GM18858 (cell line): ENCODE results near the gene DMWD.
"Not testable (repeated sequence)": the region's sequence is repeated elsewhere in the genome, so short reads cannot be mapped to it uniquely, and the experiment has no call there.

Experiments
- ATAC-seq: cut with Tn5 transposase; IDR thresholded peaks from one replicate; pipeline ENCODE4 v1.9.1; 2021; ENCODE audit not compliant: unreplicated experiment

The DMWD gene

DNA sequence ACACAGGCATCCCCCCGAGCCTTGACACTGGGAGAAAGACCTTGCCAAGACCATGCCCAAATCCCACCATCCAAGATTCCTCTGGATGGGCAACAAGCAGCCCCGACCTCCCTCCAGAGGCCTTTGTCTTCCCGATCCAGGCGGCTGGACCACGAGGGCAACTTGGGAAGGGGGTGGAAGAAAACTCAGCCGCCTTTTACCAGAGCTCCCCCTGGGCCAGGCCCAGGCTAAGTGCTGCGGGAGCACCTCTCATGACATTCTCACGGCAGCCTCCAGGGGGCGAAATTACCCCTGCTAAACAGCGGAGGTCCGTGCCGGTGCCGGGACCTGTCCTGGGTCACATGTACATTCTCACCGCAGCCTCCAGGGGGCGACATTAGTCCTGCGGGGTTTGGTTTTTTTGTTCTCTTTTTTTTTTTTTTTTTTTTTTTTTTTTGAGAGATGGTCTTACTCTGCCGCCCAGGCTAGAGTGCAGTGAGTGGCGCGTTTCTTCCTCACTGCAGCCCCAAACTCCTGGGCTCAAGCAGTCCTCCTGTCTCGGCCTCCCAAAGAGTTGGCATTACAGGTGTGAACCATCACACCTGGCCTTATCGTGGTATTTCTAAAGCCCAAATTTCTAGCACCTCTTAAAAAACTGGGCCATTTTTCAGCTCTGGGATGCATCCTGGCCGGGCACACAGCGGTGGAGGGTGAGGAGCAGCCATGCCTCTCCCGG, 24.5 kb upstream of the DMWD start:
- peak; percentile 73 for ATAC-seq

DNA sequence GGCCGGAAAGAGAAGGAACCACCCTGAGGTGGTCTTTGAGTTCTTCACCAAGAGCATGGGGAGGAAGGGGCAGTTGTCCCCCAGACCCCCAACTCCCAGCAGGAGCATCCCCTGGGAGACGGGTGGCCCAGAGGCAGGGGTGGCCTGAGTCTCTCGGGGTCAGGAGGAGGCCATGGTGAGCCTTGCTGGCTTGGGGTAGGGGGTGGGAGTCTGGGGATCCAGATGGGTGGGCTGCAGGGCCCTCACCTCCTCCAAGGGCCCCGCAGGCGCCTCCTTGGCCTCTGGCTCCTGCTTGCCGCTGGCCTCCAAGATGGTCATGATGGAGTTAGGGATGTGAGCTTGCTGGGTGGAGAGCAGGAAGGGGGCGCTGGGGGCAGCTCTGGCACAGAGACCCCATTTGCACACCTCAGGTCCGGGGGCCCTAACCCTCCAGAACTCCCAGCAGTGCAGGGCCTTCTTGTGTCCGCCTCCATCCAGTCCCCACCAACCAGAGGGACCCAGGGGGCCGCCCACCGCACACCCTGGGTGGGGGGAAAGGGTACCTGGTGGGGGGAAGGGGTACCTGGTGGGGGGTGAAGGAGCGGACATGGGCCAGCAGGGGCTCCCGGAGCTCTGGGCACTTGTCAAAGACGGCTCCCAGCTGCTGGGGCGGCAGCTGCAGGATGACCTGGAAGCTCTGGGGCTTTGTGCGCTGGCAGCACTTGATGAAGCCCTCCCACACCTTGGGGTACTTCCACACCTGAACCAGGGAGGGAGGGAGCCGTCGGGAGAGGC, 23.8 kb upstream of the DMWD start:
- no peak for ATAC-seq

DNA sequence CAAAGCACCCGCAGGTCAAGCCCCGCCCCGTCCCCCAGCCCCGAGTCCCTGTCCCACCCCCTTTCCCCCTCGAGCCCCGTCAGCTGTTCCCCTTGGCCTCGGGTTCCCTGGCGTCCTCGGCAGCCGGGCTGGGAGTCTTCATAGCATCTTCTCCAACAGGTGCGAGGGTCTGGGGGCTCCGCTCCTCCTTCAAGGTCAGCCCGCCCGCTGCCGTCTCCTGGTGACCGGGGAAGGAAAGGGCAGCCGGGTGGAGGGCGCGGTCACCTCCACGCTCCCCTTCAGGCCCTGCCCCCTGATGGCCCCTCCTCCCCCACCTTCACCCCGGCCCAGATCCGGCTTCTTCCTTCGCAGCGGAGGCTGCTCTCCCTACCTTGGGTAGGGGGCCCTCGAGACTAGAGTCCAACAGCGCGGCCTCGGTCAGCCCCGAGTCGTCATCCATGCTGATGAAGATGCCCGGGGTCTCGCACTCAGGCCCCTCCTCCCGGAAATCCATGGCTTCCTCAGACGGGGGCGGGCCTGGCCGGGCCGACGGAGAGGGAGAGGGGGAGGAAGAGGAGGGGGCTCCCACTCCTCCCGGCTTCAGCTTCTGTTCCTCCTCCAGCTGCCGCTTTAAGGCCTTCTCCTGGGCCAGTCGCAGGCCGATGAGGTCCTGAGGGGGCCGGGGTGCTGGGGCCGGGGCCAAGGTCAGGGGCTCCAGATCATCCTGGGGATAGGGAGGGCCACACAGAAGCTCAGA, 23.0 kb upstream of the DMWD start:
- no peak for ATAC-seq

DNA sequence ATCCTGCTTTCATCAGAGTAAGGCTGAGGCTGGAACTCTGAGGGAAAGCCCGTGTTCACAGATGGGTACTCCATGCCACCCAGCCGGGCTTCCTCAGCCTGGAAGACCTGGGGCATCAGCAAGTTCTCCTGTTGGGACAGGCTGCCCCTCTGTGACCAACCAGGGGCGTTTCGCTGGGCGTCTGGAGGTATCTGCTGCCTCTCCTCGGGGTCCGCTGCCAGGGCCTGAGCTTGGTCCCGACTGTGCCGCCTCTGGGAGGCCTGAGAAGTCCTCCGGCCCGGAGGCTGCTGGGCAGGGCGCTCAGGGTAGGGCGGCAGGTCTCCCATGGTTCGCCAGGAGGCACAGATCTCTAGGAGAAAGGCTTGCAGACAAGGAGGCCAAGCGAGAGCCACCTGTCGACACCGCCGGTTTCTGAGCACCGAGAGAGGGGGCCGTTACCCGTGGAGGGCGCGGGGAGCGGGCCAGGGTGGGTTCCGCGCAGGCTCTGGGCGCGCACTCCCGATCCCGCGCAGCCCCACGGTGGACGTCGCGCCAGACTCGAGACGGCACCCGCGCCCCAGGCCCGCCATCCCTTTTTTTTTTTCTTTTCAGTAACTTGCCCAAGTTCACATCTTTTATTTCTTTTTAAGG, 22.3 kb upstream of the DMWD start, which contains the start of gene RSPH6A:
RSPH6A (minus strand) TSS at position 458 of the 630 bp plus-strand sequence; CDS start at position 326, 132 bp downstream.
- ATAC-seq, result no peak

DNA sequence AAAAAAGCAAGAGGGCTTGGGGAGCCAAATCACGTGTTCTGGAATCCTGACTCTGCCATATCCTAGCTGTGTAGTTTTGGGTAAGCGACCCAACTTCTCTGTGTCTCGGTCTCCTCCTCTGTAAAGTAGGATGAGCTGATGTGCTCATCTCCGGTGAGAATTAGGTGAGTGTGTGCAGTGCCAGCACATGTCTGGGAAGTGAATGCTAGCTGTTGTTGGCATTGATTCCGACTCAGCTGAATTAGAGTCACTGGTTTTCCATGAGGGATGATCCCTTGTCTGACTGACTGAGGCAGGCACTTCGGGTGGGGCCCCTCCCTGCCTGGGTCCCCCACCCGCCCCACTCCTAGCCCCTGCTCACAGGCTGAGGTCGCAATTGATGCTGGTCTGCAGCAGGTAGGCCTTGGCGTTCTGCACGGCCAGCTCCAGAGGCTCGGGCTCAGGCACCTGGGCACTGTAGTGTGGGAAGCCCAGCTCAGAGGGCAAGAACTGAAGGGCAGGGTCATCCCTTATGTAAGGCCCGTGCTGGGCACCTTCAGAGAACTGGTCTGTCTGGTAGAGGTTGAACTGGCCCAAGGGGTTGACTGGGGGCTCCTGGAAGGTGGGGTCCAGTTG, 21.6 kb upstream of the DMWD start:
- no peak for ATAC-seq

DNA sequence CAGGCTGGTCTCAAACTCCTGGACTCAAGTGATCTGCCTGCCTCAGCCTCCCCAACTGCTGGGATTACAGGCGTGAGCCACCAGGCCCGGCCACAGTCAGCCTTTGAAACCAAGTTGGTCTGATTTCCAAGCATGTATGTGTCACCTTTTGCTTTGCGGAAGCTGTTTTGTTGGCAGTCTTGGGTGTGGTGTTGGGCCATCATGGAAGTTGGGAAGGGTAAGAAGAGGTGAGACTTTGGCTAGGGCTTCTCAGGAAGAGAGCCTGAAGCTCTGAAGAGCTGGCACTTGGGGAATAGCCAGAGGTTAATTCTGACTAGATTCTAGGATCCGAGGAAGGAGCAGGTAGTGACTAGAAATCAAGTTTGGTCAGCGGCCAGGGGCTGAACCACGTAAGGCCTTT, 19.7 kb upstream of the DMWD start:
- no peak for ATAC-seq

DNA sequence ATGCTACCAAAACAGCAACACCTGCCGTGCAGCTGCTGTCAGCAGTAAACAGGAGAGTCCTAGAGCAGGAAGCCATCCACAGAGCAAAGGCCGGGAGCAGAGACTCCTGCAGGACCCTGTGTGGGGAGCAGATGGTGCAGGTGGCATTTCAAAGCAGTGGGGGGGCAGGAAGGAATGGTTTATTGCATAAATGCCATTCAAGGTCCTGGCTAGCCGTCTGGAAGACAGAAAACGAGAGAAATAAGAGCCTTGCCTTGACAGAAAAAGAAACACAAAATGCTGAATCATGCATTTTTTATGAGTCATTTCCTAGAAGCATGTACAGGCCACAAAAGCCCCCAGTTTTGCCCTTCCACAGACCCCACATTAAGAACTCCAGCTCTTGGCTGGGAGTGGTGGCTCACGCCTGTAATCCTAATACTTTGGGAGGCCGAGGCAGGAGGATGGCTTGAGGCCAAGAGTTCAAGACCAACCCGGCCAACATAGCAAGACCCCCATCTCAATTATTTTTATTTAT, 17.1 kb upstream of the DMWD start:
- ATAC-seq, result no peak

DNA sequence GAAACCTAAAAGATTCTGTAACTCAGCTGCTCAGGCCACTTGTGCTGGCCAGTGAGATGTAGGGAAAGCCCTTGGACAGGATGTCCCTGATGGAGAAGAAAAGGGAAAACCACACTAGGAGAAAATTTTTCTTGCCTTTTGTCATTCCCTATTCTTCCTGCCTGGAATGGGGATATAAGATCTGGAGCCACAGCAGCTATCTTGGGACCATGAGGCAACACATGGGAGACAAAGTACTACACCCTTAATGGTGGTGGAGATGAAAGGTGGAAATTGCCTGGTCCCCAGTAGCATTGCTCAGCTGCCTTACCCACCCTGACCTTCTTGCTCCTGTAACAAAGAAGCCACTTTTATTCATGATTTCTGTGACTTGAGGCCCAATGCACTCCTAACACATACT, 13.1 kb upstream of the DMWD start:
- ATAC-seq, result no peak

DNA sequence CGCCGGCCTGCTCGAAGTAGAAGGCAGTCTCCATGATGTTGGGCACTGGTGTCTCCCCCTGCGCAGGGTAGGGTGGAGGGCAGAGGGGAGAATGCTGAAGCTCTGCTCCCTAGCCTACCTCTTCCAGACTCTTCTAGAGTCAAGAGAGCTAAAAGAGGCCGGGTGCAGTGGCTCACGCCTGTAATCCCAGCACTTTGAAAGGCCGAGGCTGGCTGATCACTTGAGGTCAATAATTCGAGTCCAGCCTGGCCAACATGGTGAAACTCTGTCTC, 12.2 kb upstream of the DMWD start:
- no peak for ATAC-seq

DNA sequence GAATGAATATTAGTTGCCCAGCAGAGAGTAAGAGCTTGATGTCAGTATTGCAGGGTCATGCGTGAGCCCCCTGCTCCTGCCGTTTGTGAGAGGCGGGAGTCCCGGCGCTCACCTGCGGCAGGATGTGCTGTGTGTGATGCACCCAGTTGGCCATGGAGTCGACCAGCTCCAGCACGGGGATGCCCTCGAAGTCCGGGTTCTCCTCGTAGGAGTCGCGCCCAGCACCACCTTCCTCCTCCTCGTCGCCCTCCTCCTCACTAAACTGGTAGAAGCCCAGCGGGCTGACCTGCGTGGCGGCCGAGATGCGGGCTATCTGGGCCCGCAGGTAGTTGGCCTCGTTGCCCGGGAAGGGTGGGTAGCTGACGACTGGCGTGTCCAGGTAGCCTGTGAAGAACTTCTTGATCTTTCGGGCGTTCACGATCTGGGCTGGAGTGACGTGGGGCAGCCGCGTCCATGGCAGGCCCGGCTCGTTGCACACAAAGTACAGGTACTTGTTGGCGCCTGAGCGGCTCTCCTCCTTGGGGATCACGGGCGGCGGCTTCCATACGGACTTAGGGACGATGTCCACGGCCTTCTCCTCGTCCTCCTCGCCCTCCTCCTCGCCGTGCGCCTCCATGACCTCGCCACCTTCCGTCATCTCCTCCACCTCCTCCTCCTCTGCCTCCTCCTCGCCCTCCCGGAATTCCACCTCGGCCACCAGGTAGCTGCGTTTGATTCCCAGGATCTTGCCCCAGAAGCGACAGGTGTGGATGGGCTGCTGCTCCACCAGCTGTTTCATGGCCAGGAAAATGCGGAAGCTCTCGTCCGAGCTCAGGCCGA, 11.7 kb upstream of the DMWD start:
- ATAC-seq, result no peak

DNA sequence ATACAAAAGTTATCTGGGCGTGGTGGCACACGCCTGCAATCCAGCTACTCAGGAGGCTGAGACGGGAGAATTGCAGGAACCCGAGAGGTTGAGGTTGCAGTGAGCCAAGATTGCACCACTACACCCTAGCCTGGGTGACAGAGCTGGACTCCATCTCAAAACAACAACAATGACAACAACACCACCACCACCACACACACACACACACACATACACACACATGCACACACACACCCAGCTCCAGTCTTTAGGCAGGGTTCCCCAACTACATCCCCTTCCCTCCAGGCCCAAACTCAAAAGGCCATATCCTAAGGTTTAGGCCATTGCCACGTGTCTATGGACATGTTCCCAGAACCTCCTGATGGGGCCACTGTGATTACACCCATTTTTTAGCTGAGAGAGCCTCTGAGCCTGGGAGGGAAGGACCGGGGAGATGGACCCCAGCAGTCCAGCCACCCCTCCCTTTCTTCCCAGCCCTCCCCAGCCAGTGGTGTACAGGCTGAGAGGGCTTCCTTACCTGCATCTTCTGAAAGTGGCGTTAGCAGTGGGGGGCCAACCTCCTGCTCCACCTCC, 9.0 kb upstream of the DMWD start:
- ATAC-seq, result no peak

DNA sequence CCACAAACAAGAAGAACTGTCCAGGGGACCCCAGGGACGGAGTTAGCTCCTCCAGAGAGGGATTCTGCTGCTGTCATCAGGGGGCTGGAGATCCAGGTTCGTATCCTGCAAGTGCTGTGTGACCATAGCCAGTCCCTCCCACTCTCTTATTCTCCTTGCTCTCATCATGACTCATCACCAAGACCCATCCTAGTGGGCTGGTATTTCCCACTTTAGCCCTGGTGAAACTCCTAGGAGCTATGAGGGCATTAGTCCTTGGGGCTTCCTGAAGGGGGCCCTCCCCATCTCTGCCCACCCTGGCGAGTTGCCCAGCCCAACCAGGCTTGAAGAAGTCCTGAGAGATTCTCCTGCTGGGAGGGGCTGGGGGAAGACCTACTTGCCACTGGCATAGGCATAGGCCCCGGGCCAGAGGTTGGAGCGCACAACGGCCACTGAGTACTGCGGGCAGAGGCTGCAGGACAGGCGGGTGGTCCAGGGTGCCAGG, 7.5 kb upstream of the DMWD start:
- ATAC-seq, result no peak

DNA sequence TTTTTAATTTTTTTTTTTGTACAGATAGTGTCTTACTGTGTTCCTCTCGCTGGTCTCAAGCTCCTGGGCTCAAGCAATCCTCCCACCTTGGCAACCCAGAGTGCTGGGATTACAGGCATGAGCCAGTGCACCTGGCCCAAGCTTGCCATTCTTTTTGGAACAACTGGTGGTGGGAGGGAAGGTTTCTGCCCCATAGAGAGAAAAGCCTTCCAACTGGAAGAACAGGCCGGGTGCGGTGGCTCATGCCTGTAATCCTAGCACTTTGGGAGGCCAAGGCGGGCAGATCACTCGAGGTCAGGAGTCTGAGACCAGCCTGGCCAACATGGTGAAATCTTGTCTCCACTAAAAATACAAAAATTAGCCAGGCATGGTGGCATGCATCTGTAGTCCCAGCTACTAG, 6.9 kb upstream of the DMWD start:
- not testable (repeated sequence) for ATAC-seq

DNA sequence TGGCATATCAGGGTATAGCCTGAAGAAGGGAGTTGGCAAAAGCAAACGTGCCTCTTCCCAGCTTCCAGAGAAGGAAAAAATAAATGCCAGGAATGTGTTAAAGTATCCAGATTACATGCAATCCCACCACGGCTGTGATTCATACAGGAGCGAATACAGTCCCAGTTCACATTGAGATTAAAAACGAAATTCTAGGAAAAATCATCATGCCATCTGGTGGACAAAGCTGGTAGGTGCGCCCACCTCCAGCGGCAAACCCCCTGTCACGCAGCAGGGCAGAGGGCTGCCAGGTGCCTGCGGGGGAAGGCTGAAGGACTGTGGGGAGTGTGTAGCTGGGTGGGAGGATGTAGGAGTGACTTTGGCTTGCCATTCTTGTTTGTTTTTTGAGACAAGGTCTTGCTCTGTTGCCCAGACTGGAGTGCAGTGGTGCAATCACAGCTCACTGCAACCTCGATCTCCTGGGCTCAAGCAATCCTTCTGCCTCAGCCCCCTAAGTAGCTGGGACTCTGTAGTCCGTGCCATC, 6.4 kb upstream of the DMWD start:
- no peak for ATAC-seq

DNA sequence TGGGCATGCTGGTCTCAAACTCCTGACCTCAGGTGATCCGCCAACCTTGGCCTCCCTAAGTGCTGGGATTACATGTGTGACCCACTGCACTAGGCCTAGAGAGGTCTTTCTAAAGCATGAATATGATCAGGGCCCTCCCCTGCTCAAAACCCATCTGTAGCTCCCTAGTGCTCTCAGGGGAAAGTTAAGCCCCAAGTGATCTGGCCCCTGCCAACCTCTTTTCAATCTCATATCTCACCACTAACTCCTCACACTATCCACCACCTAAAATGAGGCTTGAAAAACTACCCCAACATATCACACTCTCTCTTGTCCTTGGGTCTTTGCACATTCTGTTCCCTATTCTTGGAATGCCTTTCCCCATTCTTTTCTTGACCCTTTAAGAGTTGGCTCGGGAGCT, 2.0 kb upstream of the DMWD start:
- ATAC-seq, result no peak

DNA sequence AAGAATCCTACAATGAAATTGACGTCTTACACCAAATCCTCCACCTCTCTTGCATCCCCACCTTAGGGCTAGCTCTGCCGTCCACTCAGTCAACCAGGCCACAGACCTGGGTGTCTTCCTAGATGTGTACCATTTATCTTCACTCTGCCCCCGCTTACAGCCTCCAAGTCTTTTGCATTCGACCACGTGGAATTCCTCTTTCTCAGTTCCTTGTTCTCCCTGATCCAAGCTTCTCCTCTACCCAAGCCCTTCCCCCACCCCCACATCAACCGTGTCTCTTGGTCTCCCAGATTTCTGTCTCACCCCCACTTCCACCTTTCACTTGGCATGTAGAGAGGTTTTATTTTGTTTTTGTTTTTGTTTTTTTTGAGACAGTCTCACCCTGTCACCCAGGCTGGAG, 1.2 kb upstream of the DMWD start:
- ATAC-seq, result no peak

DNA sequence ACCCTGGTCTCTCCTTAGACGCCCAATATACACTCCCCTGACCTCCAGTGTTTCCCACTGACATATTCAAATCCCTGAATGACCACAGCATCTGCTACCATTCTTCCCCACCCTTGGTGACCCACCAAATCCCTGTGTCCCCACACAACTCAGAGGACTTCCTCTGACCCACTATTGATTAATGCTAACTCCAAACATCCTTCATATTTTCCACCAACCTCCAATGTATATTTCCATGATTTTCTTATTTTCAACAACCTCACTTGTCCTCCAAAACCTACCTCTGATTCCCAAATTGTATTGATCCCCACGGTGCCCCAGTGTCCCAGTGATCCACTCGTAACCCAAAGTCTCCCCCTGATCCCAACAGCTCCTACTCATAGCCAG, 526 bp upstream of the DMWD start:
- ATAC-seq, result no peak

DNA sequence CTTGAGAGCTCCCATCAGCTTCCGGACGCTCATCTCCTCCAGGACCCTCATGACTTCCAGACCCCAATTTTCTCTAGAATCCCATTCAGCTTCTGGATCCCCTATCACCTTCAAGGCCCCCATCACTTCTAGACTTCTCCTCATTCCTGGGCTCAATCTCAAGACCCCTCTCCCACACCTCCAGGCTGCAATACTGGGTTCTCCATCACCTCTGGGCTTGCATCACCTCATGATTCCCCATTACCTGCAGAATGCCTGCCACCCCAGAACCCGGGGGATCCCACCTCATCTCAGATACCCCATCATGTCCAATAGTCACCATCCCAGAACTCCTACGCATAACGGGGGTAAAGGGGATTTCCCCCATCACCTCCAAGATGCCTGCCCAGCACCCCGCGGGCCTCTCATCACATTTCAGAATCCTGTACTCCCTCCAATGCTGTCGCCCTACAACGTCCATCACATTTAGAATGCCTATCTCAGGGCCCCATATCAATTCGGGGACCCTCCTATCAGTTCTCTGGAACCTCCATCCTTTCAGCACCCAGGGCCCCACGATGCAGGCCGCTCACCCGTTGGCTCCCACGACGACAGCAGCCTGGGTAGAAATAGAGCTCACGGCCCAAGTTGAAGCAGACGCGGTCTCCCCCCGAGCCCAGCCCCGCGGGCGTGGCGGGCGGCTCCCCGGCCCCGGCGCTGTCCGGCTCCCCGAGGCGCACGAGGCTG, 738 bp downstream of the DMWD start:
- peak; percentile 3 for ATAC-seq

DNA sequence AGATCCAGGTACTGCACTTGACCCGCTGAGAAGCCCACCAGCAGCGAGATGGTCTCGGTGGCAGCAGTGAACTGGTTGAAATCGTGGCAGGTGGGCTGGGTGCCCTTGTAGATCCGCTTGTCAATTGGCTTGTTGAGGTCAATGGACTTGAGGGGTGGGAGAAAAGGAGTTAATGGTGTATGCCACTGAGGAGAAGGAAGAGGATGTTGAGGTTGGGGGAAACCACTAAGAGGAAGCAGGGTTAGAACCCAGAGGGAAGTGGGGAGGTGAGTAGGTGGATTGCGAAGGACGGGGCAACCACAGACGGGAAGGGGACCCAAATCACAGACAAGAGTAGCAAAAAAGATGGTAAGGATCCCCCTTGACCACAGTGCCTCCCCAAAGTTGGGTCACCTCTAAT, 1.7 kb downstream of the DMWD start:
- ATAC-seq, result no peak
